Esophagus squamous epithelium (tissue), 5 donors: ENCODE results near the gene ETV6. TPM values are rescaled to one million over a fixed set of nuclear protein-coding genes. Genes with fewer than 3 reads are reported as not detected.

Experiments used
- DNase-seq: peaks from one replicate; lab custom pipeline; 2025; lab: John Stamatoyannopoulos, UW
- H3K27ac ChIP-seq, 4 donors: fragments of 200-600 bp; sonication (generic); one replicate each; pipeline ENCODE4 v1.5.1; 2016 to 2019; ENCODE audit warnings: mild to moderate bottlenecking in 1 of 4
- H3K27me3 ChIP-seq, 4 donors: fragments of 200-600 bp; sonication (generic); 1 replicate in 3 of 4; 2 replicates in 1 of 4; pipeline versions ENCODE4 v1.5.1 to v1.6.0; 2017 to 2021; ENCODE audit warnings: antibody characterized with exemption in 1 of 4
- H3K36me3 ChIP-seq, 3 donors: fragments of 200-600 bp; sonication (generic); one replicate each; pipeline ENCODE4 v1.5.1; 2016 to 2019
- H3K4me1 ChIP-seq, 3 donors: fragments of 200-600 bp; sonication (generic); one replicate each; pipeline ENCODE4 v1.5.1; 2017 to 2019
- H3K4me3 ChIP-seq, 4 donors: fragments of 200-600 bp; sonication (generic); 1 replicate in 3 of 4; 2 replicates in 1 of 4; pipeline ENCODE4 v1.5.1; 2016 to 2019; ENCODE audit warnings: mild to moderate bottlenecking in 2 of 4, moderate library complexity in 1 of 4
- H3K9me3 ChIP-seq, 3 donors: fragments of 200-600 bp; sonication (generic); one replicate each; pipeline ENCODE4 v1.5.1; 2016 to 2019
- CTCF ChIP-seq, 6 experiments: fragments of 450-650 bp in 4 of 6; fragments of 200-600 bp in 2 of 6; sonication (generic) in 2 of 6; IDR thresholded peaks; one replicate each; pipeline ENCODE4 v1.5.1; 2016 to 2019; ENCODE audit warnings: antibody characterized with exemption in 6 of 6, mild to moderate bottlenecking in 4 of 6, moderate library complexity in 4 of 6
- POLR2A ChIP-seq, 4 donors: fragments of 450-650 bp; IDR thresholded peaks; one replicate each; pipeline ENCODE4 v1.6.1; 2017; ENCODE audit warnings: antibody characterized with exemption in 4 of 4, mild to moderate bottlenecking in 4 of 4, moderate library complexity in 3 of 4
- WGBS, 2 donors: methylation state at CpG; one replicate each; pipeline ENCODE4 v1.1.5; 2018; 5-methylcytosine and 5-hydroxymethylcytosine counted together
- intact Hi-C: fragments of 100-400 bp; cut with DNase I; formaldehyde crosslinking; loops from one replicate; pipeline ENCODE4 v1.15.0; 2022
- total RNA-seq, 4 donors: library from RNA; depleted of rRNA; stranded (reverse); fragments of >200 nt; gene quantifications; one replicate each; pipeline ENCODE4 v1.1.0, GENCODE V29; 2016
- donor health status: DM: yes; HTN: yes; CAD: no.

The ETV6 gene
- total RNA-seq, 4 donors from 2014 or later: 11.3 to 17.3 (median 13.8) TPM

- H3K4me3 ChIP-seq: no peak overlapping the region
- DNase-seq: no peak
- no peaks in the 10 kb centered on the region for H3K36me3 ChIP-seq
- peak overlapping the region in 2 of 4 donors; percentile 14 to 74 for H3K27ac ChIP-seq
- 66 to 79% methylated on average over 18 of the region's 18 CpGs for WGBS, 2 donors
- TF ChIP-seq CTCF (IDR thresholded peaks at IDR 0.05): no peak
- no peak for TF ChIP-seq POLR2A (IDR thresholded peaks at IDR 0.05)
- no peaks in the 10 kb centered on the region for H3K9me3 ChIP-seq
- H3K27me3 ChIP-seq: no peaks in the 10 kb centered on the region
- peaks cover 7 to 88% (median 32%) of the 10 kb centered on the region in 3 donors for H3K4me1 ChIP-seq
- intact Hi-C loops: no loop called here
Observed at GRCh38 chr12:11672256-11673191, 23.1 kb downstream of the ETV6 start.

GRCh38 chr12:11673666-11674461 lies 24.4 kb downstream of the ETV6 start:
- TF ChIP-seq POLR2A (IDR thresholded peaks at IDR 0.05): no peak
- TF ChIP-seq CTCF (IDR thresholded peaks at IDR 0.05): no peak
- H3K4me3 ChIP-seq: no peak overlapping the region
- H3K27me3 ChIP-seq: no peaks in the 10 kb centered on the region
- DNase-seq: no peak
- peaks cover 0 to 8% (median 0%) of the 10 kb centered on the region in 3 donors for H3K36me3 ChIP-seq
- WGBS, 2 donors: 64 to 69% methylated on average over 13 of the region's 13 CpGs
- intact Hi-C loops: no loop called here
- H3K9me3 ChIP-seq: no peaks in the 10 kb centered on the region
- peaks cover 7 to 89% (median 28%) of the 10 kb centered on the region in 3 donors for H3K4me1 ChIP-seq
- H3K27ac ChIP-seq: peak overlapping the region in 3 of 4 donors; percentile 30 to 74 (median 44)

GRCh38 chr12:11674894-11675390 lies 25.5 kb downstream of the ETV6 start:
- Histone ChIP-seq H3K4me1 (peaks cover 3 to 78% (median 28%) of the 10 kb centered on the region in 3 donors), H3K27me3 (no peaks in the 10 kb centered on the region), H3K4me3 (no peak overlapping the region), H3K27ac (peak overlapping the region in 1 of 4 donors; percentile 74), H3K9me3 (no peaks in the 10 kb centered on the region), H3K36me3 (peaks cover 0 to 8% (median 0%) of the 10 kb centered on the region in 3 donors)
- intact Hi-C loops: no loop called here
- 40% methylated on average over 1 of the region's 4 CpGs; no CpG with 5 or more reads in 1 of the 2 donors for WGBS, 2 donors
- DNase-seq: no peak
- no peak for TF ChIP-seq POLR2A (IDR thresholded peaks at IDR 0.05)
- no peak for TF ChIP-seq CTCF (IDR thresholded peaks at IDR 0.05)

- DNase-seq: no peak
- H3K36me3 ChIP-seq: peaks cover 0 to 8% (median 0%) of the 10 kb centered on the region in 3 donors
- no peak for TF ChIP-seq POLR2A (IDR thresholded peaks at IDR 0.05)
- TF ChIP-seq CTCF (IDR thresholded peaks at IDR 0.05): no peak
- intact Hi-C loops: no loop called here
- WGBS, 2 donors: 80 to 86% methylated on average over 4 of the region's 4 CpGs
- H3K27me3 ChIP-seq: no peaks in the 10 kb centered on the region
- no peak overlapping the region for H3K4me3 ChIP-seq
- H3K9me3 ChIP-seq: no peaks in the 10 kb centered on the region
- H3K4me1 ChIP-seq: peaks cover 3 to 73% (median 28%) of the 10 kb centered on the region in 3 donors
- H3K27ac ChIP-seq: peak overlapping the region in 1 of 4 donors; percentile 26
Observed at GRCh38 chr12:11676052-11676451, 26.6 kb downstream of the ETV6 start.
